GM12864 (cell line): ENCODE results near the gene GRHPR.

ENCODE experiments used
- DNase-seq: peaks from one replicate; pipeline ENCODE4 v3.0.0-alpha.2; 2011; ENCODE audit warnings: low read depth
- H3K4me3 ChIP-seq: 2 replicates; pipeline ENCODE4 v1.5.1; 2011; ENCODE audit warnings: mild to moderate bottlenecking, low read depth, low read length, control low read depth
- CTCF ChIP-seq: IDR thresholded peaks from 2 replicates; pipeline ENCODE4 v1.5.1; 2011; ENCODE audit warnings: low read depth, mild to moderate bottlenecking, moderate library complexity, low read length, control low read depth, inconsistent platforms; ENCODE audit errors: missing control alignments

Gene GRHPR

DNA sequence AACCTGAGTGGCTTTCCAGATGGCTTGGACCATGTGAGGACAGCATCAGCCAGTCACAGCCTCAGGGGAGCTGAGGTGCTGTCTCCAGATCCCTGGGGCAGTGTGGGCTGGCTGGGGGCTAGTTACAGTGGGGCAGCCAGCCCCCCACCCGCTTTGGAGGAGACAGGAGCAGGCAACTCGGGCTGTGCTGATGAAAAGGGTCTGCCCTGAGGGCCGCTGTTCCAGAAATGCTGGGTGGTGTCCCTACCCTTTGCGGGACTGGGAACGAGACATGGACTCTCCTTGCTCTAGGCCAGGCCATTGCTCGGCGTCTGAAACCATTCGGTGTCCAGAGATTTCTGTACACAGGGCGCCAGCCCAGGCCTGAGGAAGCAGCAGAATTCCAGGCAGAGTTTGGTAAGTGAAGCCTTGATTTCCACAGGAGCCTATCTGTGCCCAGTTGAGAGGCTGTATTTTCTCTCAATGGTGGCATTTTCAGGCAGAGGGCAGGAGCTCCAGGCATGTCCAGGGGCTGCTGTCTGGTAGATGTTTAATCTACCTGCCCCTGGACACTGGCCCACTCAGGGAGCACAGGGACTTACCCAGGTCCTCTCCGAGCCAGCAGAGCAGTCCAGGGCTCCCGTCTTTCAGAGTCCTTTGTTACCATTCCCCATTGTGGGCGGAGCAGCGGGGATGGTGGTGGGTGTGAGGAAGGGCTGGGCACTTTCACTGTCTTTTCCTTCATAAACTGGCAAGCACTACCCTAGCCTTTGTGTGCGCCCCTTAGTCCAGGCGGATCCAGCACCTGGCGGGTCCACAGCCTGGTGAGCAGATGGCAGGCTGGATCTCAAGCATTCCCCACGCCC, 7.2 kb downstream of the GRHPR start:
- DNase-seq, result no peak
- TF ChIP-seq CTCF, result no peak
- no peak overlapping the region for H3K4me3 ChIP-seq

DNA sequence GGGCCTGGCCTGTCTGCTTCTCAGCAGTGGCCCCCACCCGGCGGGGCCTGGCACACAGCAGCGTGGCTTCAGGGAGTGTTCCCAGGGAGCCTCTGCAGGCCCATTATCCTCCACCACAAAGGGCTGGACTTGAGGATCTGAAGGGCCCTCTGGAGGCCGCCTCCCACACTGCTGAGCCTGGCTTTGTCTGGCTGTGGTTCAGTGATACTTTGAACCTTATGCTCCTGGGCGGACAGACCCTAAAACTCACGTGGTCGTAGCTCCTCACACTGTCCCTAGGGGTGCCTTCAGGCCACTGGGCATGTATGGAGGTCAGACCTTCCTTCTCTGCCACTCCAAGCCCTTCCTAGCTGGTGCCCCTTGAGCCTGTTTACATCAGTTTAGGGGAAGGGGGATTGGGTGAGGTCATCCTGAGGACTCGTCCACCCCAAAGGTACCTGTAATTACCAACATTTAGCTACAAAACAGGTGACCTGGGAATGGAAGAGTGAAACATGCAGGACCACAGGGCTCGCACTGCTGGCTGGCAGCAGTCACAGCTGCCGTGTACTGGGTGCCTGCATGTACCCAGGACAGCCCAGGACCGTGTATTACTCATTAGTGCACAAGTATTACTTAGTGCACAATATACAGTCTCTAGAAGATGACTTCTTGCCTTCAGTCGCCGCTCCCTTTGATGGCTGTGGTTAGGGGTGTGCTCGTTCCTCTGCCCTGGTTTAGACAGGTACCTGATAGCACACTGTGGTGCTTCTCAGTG, 8.5 kb downstream of the GRHPR start:
- no peak overlapping the region for H3K4me3 ChIP-seq
- TF ChIP-seq CTCF, result peak; percentile 4
- DNase-seq, result no peak

GRCh38 chr9:37432020-37432419, 9.5 kb downstream of the GRHPR start:
- no peak for TF ChIP-seq CTCF
- no peak overlapping the region for H3K4me3 ChIP-seq
- DNase-seq, result no peak

- no peak for DNase-seq
- no peak overlapping the region for H3K4me3 ChIP-seq
- TF ChIP-seq CTCF, result no peak
These were observed 11.4 kb downstream of the GRHPR start for GRCh38 chr9:37433867-37434371.

- H3K4me3 ChIP-seq, result no peak overlapping the region
- DNase-seq, result no peak
These were observed 14.0 kb downstream of the GRHPR start for GRCh38 chr9:37436540-37436939.

GRCh38 chr9:37437010-37437409, 14.5 kb downstream of the GRHPR start:
- TF ChIP-seq CTCF, result no peak
- H3K4me3 ChIP-seq, result no peak overlapping the region
- DNase-seq, result no peak

More at GRCh38 chr9:37436540-37436939, 14.0 kb downstream of the GRHPR start:
- TF ChIP-seq CTCF, result no peak
